Esophagus squamous epithelium (tissue), 4 donors: ENCODE measurements around the gene CGNL1.

ENCODE experiments used
- POLR2A ChIP-seq, 4 donors: fragments of 450-650 bp; IDR thresholded peaks; one replicate each; pipeline ENCODE4 v1.6.1; 2017; ENCODE audit warnings: antibody characterized with exemption in 4 of 4, mild to moderate bottlenecking in 4 of 4, moderate library complexity in 3 of 4
- TF ChIP-seq, protein P1 (sequence below), 6 experiments: fragments of 450-650 bp in 4 of 6; fragments of 200-600 bp in 2 of 6; sonication (generic) in 2 of 6; IDR thresholded peaks; one replicate each; pipeline ENCODE4 v1.5.1; 2016 to 2019; ENCODE audit warnings: antibody characterized with exemption in 6 of 6, mild to moderate bottlenecking in 4 of 6, moderate library complexity in 4 of 6

GRCh38 chr15:57401546-57401945 lies 25.2 kb downstream of the CGNL1 start:
- TF ChIP-seq, protein P1, sequence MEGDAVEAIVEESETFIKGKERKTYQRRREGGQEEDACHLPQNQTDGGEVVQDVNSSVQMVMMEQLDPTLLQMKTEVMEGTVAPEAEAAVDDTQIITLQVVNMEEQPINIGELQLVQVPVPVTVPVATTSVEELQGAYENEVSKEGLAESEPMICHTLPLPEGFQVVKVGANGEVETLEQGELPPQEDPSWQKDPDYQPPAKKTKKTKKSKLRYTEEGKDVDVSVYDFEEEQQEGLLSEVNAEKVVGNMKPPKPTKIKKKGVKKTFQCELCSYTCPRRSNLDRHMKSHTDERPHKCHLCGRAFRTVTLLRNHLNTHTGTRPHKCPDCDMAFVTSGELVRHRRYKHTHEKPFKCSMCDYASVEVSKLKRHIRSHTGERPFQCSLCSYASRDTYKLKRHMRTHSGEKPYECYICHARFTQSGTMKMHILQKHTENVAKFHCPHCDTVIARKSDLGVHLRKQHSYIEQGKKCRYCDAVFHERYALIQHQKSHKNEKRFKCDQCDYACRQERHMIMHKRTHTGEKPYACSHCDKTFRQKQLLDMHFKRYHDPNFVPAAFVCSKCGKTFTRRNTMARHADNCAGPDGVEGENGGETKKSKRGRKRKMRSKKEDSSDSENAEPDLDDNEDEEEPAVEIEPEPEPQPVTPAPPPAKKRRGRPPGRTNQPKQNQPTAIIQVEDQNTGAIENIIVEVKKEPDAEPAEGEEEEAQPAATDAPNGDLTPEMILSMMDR (IDR thresholded peaks at IDR 0.05) = no peak
- no peak for TF ChIP-seq POLR2A (IDR thresholded peaks at IDR 0.05)
